Activated T-cell treated with anti-CD3 and anti-CD28 coated beads for 48 hours (primary cell): Measurements from ENCODE around the gene ERN1.

Experiments
- DNase-seq: peaks from one replicate; pipeline ENCODE4 v3.0.0-alpha.2; 2020; ENCODE audit warnings: low read depth

The ERN1 gene

GRCh38 chr17:64157669-64158180 lies 27.8 kb upstream of the ERN1 start:
- no peak for DNase-seq

GRCh38 chr17:64156670-64157069 lies 26.7 kb upstream of the ERN1 start:
- no peak for DNase-seq

- DNase-seq: no peak
Observed at GRCh38 chr17:64155751-64156544, 26.0 kb upstream of the ERN1 start.

GRCh38 chr17:64155129-64155528 lies 25.2 kb upstream of the ERN1 start:
- DNase-seq: no peak

GRCh38 chr17:64154717-64155116 lies 24.8 kb upstream of the ERN1 start:
- DNase-seq: no peak

GRCh38 chr17:64154313-64154695 lies 24.4 kb upstream of the ERN1 start:
- DNase-seq: no peak

GRCh38 chr17:64153565-64154312 lies 23.8 kb upstream of the ERN1 start:
- no peak for DNase-seq

- DNase-seq: no peak
Observed at GRCh38 chr17:64152428-64153125, 22.6 kb upstream of the ERN1 start.

GRCh38 chr17:64151016-64151368 lies 21.0 kb upstream of the ERN1 start:
- no peak for DNase-seq

- DNase-seq: no peak
Observed at GRCh38 chr17:64150237-64151015, 20.5 kb upstream of the ERN1 start.

- DNase-seq: no peak
Observed at GRCh38 chr17:64149196-64149595, 19.3 kb upstream of the ERN1 start.

GRCh38 chr17:64148699-64149098 lies 18.8 kb upstream of the ERN1 start:
- no peak for DNase-seq

- DNase-seq: no peak
Observed at GRCh38 chr17:64148017-64148631, 18.2 kb upstream of the ERN1 start.

GRCh38 chr17:64147110-64148016 lies 17.4 kb upstream of the ERN1 start:
- DNase-seq: no peak

- DNase-seq: peak; percentile 31
Observed at GRCh38 chr17:64146418-64147109, 16.6 kb upstream of the ERN1 start.

- DNase-seq: peak; percentile 86
Observed at GRCh38 chr17:64145751-64146417, 15.9 kb upstream of the ERN1 start.

GRCh38 chr17:64145375-64145750 lies 15.4 kb upstream of the ERN1 start:
- DNase-seq: no peak

- no peak for DNase-seq
Observed at GRCh38 chr17:64139542-64139941, 9.6 kb upstream of the ERN1 start.

- DNase-seq: no peak
Observed at GRCh38 chr17:64138441-64138840, 8.5 kb upstream of the ERN1 start.
